NCI-H82 (cell line): ENCODE results near the gene BPGM.

Source experiments
- DNase-seq: peaks from one replicate; lab custom pipeline; 2025; lab: John Stamatoyannopoulos, UW

The BPGM gene

GRCh38 chr7:134720091-134720935 is 73.7 kb downstream of the BPGM start:
- no peak for DNase-seq

DNA sequence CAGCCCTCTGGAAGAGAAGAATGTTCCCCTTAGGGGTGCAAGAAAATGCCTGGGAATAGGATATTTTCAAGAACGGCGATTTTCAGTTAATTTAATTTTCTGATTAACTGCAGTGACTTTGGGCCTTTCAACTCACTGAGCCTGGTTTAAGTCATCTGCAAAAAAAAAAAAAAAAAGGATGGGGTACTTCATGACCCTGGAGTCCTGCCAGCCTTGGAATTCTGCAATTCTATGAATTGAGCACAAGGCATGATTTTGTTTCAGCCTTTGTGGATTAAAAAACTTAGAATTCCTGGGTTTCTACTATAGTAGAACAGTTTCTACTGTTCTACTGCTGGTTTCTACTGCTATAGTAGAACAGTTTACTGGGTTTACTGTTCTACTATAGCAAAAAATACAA is 74.5 kb downstream of the BPGM start:
- DNase-seq: no peak

DNA sequence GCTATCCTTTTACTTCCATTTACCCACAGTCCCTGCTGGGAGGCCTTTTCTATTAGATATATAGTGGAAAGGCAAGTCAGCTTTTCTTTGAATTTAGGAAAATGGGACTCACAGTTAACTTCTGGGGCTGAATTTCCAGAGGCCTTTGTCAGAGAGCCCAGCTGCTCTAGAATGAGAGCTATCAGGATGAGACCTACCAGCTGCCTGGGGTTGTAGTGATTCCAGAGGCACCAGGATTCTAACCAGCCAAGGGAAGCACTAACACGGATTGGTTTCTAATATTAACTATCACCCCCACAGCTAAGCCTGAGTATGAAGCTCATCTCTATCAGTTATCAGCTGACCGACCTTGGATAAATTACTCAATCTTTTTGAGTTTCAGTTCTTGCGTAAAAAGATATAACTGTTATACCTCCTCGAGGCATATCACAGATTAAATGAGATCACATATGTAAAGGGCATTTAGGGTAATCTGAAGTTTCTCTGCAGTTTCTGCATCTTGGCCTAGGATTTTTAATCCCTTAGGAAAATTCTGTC is 76.2 kb downstream of the BPGM start:
- DNase-seq: no peak

- DNase-seq: no peak
Observed at GRCh38 chr7:134723892-134724291, 77.2 kb downstream of the BPGM start.

DNA sequence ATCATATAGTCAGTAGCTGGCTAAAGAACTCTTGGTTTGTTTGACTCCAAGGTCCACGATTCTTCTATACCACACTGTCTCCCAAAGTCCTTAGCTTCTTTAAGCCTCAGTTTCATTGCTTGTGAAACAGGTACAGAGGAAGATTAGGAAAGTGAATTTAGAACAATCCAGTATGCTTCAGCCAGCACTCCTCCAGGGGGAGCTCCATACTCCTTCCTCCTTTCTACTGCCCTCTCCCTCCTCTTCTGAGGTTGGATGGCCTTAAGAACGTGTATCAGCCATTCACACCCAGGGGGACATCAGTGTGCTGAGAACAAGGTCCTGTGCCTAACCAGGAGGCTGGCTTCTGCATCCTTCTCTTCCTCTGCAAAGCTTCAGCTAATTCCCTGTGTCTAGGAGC is 78.0 kb downstream of the BPGM start:
- DNase-seq: peak; percentile 25

DNA sequence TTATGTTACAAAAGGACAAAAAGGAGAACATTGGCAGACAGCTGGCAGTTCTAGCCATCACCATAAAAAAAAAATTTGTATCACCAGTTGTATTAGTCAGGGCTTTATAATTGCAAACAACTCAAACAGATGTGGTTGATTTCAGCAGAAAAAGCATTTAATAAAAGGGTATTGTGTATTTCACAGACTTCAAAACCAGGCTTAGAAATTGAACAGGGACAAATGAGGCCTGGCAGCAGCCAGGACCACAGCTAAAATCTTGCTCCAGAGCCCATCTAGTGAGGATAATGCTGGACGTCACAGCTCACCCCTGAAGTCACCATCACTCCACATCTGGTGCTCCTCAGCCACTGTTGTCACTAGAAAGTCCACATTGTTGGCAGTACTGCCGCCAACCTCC is 79.9 kb downstream of the BPGM start:
- no peak for DNase-seq

- DNase-seq: no peak
Observed at GRCh38 chr7:134727711-134728110, 81.1 kb downstream of the BPGM start.
